HL-60 (cell line): Measurements from ENCODE around the gene FSD1L.
"Not testable (repeated sequence)": the region's sequence is repeated elsewhere in the genome, so short reads cannot be mapped to it uniquely, and the experiment has no call there.

Experiments
- DNase-seq, 2 experiments: peaks; one replicate each; pipeline ENCODE4 v3.0.0-alpha.2; 2010 to 2020; ENCODE audit warnings: low read depth in 1 of 2, low spot score in 1 of 2
- H3K27ac ChIP-seq: fragments of 250-450 bp; sonication (Bioruptor Pico); replicated peaks from 2 replicates; pipeline ENCODE4 v1.5.1; 2020; ENCODE audit warnings: mild to moderate bottlenecking, moderate library complexity
- H3K27me3 ChIP-seq: fragments of 250-450 bp; sonication (Bioruptor Pico); 2 replicates; pipeline ENCODE4 v1.5.1; 2021; ENCODE audit warnings: mild to moderate bottlenecking, moderate library complexity; ENCODE audit not compliant: insufficient read depth, poor library complexity, severe bottlenecking
- H3K4me3 ChIP-seq: replicated peaks from 2 replicates; pipeline ENCODE4 v1.5.1; 2011; ENCODE audit warnings: mild to moderate bottlenecking, control low read depth, low read length; ENCODE audit not compliant: insufficient read depth
- GABPA ChIP-seq: IDR thresholded peaks from 2 replicates; pipeline ENCODE4 v1.6.1; 2012; ENCODE audit warnings: low read depth
- POLR2AphosphoS5 ChIP-seq: IDR thresholded peaks from 2 replicates; pipeline ENCODE4 v1.6.1; 2012; ENCODE audit warnings: low read depth
- SPI1 ChIP-seq: IDR thresholded peaks from 2 replicates; pipeline ENCODE4 v1.6.1; 2012; ENCODE audit warnings: low read depth, mild to moderate bottlenecking, borderline replicate concordance
- TF ChIP-seq, protein P1 (sequence below): IDR thresholded peaks from one replicate; pipeline ENCODE4 v1.5.1; 2011; ENCODE audit warnings: low read length, control low read depth, inconsistent platforms; ENCODE audit not compliant: insufficient read depth
- TF ChIP-seq, protein P2 (sequence below): IDR thresholded peaks from 2 replicates; pipeline ENCODE4 v1.6.1; 2012; ENCODE audit warnings: low read depth; ENCODE audit not compliant: insufficient replicate concordance

Gene FSD1L

DNA sequence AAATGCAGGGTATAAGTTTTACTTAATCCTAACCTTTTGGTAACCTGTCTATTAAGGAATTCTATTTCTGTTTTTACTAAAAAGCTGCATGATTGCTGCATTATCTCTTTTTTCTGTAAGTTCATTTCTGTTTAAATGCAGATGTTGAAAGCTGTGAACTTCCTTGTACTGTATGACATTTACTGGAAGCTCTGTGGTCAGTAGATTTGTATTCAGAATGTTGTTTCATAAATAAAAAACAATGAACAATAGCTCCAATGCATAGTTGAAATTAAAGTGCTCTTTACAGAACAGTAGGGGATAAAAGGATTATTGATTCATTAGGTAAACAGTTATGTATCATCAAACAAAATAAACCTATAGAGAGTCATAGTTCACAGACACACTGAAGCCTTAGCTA is 63.6 kb downstream of the FSD1L start:
- DNase-seq = no peak

DNA sequence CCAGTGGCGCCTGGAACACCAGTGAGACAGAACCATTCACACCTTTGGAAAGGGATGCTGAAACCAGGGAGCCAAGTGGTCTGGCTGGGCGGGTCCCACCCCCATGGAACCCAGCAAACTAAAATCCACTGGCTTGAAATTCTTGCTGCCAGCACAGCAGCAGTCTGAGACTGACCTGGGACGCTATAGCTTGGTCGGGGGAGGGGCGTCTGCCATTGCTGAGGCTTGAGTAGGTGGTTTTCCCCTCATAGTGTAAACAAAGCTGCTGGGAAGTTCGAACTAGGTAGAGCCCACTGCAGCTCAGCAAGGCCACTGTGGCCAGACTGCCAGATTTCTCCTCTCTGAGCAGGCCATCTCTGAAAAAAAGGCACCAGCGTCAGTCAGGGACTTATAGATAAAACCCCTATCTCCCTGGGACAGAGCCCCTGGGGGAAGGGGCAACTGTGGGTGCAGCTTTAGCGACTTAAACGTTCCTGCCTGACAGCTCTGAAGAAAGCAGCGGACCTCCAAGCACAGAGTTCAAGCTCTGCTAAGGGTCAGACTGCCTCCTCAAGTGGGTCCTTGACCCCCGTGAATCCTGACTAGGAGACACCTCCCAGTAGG is 68.1 kb downstream of the FSD1L start:
- TF ChIP-seq GABPA = no peak
- TF ChIP-seq, protein P1, sequence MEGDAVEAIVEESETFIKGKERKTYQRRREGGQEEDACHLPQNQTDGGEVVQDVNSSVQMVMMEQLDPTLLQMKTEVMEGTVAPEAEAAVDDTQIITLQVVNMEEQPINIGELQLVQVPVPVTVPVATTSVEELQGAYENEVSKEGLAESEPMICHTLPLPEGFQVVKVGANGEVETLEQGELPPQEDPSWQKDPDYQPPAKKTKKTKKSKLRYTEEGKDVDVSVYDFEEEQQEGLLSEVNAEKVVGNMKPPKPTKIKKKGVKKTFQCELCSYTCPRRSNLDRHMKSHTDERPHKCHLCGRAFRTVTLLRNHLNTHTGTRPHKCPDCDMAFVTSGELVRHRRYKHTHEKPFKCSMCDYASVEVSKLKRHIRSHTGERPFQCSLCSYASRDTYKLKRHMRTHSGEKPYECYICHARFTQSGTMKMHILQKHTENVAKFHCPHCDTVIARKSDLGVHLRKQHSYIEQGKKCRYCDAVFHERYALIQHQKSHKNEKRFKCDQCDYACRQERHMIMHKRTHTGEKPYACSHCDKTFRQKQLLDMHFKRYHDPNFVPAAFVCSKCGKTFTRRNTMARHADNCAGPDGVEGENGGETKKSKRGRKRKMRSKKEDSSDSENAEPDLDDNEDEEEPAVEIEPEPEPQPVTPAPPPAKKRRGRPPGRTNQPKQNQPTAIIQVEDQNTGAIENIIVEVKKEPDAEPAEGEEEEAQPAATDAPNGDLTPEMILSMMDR = no peak
- TF ChIP-seq POLR2AphosphoS5 = no peak
- TF ChIP-seq, protein P2, sequence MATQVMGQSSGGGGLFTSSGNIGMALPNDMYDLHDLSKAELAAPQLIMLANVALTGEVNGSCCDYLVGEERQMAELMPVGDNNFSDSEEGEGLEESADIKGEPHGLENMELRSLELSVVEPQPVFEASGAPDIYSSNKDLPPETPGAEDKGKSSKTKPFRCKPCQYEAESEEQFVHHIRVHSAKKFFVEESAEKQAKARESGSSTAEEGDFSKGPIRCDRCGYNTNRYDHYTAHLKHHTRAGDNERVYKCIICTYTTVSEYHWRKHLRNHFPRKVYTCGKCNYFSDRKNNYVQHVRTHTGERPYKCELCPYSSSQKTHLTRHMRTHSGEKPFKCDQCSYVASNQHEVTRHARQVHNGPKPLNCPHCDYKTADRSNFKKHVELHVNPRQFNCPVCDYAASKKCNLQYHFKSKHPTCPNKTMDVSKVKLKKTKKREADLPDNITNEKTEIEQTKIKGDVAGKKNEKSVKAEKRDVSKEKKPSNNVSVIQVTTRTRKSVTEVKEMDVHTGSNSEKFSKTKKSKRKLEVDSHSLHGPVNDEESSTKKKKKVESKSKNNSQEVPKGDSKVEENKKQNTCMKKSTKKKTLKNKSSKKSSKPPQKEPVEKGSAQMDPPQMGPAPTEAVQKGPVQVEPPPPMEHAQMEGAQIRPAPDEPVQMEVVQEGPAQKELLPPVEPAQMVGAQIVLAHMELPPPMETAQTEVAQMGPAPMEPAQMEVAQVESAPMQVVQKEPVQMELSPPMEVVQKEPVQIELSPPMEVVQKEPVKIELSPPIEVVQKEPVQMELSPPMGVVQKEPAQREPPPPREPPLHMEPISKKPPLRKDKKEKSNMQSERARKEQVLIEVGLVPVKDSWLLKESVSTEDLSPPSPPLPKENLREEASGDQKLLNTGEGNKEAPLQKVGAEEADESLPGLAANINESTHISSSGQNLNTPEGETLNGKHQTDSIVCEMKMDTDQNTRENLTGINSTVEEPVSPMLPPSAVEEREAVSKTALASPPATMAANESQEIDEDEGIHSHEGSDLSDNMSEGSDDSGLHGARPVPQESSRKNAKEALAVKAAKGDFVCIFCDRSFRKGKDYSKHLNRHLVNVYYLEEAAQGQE = no peak
- no peak for TF ChIP-seq SPI1

More for the DNA sequence above, 63.6 kb downstream of the FSD1L start:
- Histone ChIP-seq H3K27me3 (no peaks in the 10 kb centered on the region), H3K4me3 (no peak overlapping the region), H3K27ac (no peak overlapping the region)
- TF ChIP-seq, protein P2 = no peak
- TF ChIP-seq SPI1 (no peak), GABPA (no peak), POLR2AphosphoS5 (no peak)
- TF ChIP-seq, protein P1 = no peak

DNA sequence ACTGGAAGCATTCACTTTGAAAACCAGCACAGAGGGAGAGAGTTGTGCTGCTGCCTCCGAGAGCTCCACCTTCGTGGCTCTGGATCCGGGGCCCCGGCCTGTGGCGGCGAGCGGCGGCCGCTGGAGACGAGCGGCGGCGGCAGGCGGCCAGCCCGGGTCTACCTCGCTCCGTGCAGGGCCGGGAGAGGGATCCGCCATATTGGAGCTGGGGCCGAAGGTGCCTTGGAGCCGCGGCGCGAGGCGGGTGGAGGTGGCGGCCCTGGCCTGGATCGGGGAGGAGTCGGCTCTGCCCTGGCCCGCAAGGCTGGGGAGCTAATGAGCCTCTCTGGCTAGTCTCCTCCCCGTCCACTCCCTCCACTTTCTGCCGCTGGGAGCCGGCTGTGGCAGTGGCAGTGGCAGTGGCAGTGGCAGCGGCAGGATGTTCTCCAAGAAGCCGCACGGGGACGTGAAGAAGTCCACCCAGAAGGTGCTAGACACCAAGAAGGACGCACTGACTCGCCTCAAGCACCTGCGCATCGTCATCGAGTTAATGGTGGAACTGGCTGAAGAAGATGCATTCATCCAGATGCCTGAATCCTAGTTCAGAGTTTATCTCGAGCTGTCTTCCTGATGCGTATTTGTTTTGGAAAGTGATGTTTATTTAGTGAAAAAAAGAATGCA is 72.0 kb downstream of the FSD1L start:
- DNase-seq = peak in 1 of 2 experiments; percentile 9
- H3K4me3 ChIP-seq = peak overlapping the region; percentile 25
- H3K27ac ChIP-seq, H3K27me3 ChIP-seq: not testable (repeated sequence)

More for the DNA sequence above, 68.1 kb downstream of the FSD1L start:
- Histone ChIP-seq H3K4me3 (no peak overlapping the region), H3K27me3 (no peaks in the 10 kb centered on the region), H3K27ac (no peak overlapping the region)
- no peak for DNase-seq

DNA sequence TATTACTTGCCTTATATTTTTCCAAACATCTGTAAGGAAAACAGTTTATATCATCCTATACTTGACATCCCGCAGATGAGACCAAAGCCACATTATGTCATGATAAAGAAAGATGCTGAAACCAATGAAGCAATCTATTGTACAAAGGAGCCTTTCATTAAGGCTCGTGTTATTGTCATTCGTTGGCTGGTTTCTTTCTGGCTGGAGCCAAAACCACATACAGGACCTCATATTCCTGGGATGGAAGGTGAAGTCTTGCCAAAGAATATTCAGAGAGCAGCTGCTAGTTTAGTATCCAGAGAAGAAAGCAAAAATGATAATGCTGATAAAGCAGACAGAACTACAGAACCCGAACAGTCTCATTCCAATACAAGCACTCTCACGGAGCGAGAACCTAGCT is 73.2 kb downstream of the FSD1L start:
- not testable (repeated sequence) for H3K27me3 ChIP-seq, DNase-seq, H3K4me3 ChIP-seq, H3K27ac ChIP-seq

DNA sequence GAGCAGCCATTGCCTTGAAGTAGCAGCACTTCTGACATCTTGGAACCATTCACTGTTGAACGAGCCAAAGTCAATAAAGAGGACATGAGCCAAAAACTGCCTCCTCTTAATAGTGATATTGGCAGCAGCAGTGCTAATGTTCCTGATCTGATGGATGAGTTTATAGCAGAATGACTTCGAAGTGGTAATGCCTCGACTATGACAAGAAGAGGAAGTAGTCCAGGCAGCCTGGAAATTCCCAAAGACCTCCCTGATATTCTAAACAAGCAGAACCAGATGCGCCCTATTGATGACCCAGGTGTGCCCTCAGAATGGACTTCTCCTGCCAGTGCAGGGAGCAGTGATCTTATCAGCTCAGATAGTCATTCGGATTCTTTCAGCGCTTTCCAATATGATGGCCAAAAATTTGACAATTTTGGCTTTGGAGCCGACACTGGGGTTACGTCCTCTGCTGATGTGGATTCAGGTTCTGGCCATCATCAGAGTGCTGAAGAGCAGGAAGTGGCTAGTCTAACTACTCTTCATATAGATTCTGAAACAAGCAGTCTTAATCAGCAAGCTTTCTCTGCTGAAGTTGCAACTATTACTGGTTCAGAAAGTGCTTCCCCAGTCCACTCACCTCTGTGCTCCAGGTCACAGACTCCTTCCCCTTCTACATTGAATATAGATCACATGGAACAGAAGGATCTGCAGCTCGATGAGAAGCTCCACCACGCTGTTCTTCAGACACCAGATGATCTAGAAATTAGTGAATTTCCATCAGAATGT is 75.0 kb downstream of the FSD1L start:
- not testable (repeated sequence) for H3K27me3 ChIP-seq, DNase-seq, H3K27ac ChIP-seq, H3K4me3 ChIP-seq
